HEK293T (cell line): ENCODE measurements around the gene VPS26B.

Experiments
- ARNT ChIP-seq: fragments of 450-650 bp; IDR thresholded peaks from 2 replicates; pipeline ENCODE4 v1.6.1; 2017; ENCODE audit warnings: mild to moderate bottlenecking
- BHLHE40 ChIP-seq: fragments of 450-650 bp; IDR thresholded peaks from 2 replicates; pipeline ENCODE4 v1.6.1; 2016; ENCODE audit warnings: mild to moderate bottlenecking, moderate library complexity, borderline replicate concordance
- CTBP1 ChIP-seq: fragments of 450-650 bp; IDR thresholded peaks from 2 replicates; pipeline ENCODE4 v1.6.1; 2016; ENCODE audit warnings: borderline replicate concordance
- ELF4 ChIP-seq: fragments of 450-650 bp; IDR thresholded peaks from 2 replicates; pipeline ENCODE4 v1.6.1; 2017; ENCODE audit warnings: antibody characterized with exemption
- FOXA1 ChIP-seq: fragments of 450-650 bp; IDR thresholded peaks from 2 replicates; pipeline ENCODE4 v1.6.1; 2016; ENCODE audit warnings: mild to moderate bottlenecking
- FOXK2 ChIP-seq: fragments of 450-650 bp; IDR thresholded peaks from 2 replicates; pipeline ENCODE4 v1.6.1; 2016; ENCODE audit warnings: mild to moderate bottlenecking
- FOXM1 ChIP-seq: fragments of 450-650 bp; IDR thresholded peaks from 2 replicates; pipeline ENCODE4 v1.6.1; 2017; ENCODE audit warnings: mild to moderate bottlenecking, borderline replicate concordance
- LEF1 ChIP-seq: fragments of 450-650 bp; IDR thresholded peaks from 2 replicates; pipeline ENCODE4 v1.6.1; 2017; ENCODE audit warnings: mild to moderate bottlenecking, borderline replicate concordance
- NFRKB ChIP-seq: fragments of 450-650 bp; IDR thresholded peaks from 2 replicates; pipeline ENCODE4 v1.6.1; 2016; ENCODE audit warnings: mild to moderate bottlenecking, moderate library complexity
- SP1 ChIP-seq: fragments of 450-650 bp; IDR thresholded peaks from 2 replicates; pipeline ENCODE4 v1.6.1; 2017
- SUZ12 ChIP-seq: fragments of 450-650 bp; IDR thresholded peaks from 2 replicates; pipeline ENCODE4 v1.6.1; 2016; ENCODE audit warnings: mild to moderate bottlenecking
- TF ChIP-seq, protein P1 (sequence below): fragments of 450-650 bp; IDR thresholded peaks from 2 replicates; pipeline ENCODE4 v1.6.1; 2016

DNA sequence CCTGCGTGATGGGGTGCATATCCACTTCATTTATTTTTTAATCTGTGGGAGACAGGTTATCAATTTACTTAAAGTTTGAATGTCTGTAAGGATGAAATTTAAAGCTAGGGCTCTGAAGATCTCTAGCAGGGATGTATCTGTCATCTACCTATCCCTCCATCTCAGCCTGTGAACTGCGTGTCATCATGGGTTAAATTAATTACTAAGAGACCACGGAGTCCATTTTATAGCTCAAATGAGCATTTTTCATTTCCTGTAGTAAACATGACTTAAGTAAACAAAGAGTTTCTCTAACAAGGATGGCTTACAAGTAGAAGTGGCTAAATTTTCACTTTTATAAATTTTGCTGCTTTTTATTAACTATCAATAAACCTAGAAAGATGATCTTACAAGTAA lies 48.8 kb downstream of the VPS26B start:
- TF ChIP-seq ARNT (no peak), FOXM1 (no peak), SP1 (no peak), NFRKB (no peak), FOXK2 (no peak), LEF1 (no peak), SUZ12 (no peak), BHLHE40 (no peak), CTBP1 (no peak), FOXA1 (no peak), ELF4 (no peak)
- TF ChIP-seq, protein P1, sequence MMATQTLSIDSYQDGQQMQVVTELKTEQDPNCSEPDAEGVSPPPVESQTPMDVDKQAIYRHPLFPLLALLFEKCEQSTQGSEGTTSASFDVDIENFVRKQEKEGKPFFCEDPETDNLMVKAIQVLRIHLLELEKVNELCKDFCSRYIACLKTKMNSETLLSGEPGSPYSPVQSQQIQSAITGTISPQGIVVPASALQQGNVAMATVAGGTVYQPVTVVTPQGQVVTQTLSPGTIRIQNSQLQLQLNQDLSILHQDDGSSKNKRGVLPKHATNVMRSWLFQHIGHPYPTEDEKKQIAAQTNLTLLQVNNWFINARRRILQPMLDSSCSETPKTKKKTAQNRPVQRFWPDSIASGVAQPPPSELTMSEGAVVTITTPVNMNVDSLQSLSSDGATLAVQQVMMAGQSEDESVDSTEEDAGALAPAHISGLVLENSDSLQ = no peak
